ENCODE measurements around the gene ELMO1. TPM values are rescaled to one million over a fixed set of nuclear protein-coding genes. Genes with fewer than 3 reads are reported as not detected.

ELMO1 gene
- total and polyA plus RNA-seq, 2 of the 13 experiments (the other 11 are each of a cell fraction or from before 2014, with no cell fraction given): 0.11 to 0.17 TPM

DNA sequence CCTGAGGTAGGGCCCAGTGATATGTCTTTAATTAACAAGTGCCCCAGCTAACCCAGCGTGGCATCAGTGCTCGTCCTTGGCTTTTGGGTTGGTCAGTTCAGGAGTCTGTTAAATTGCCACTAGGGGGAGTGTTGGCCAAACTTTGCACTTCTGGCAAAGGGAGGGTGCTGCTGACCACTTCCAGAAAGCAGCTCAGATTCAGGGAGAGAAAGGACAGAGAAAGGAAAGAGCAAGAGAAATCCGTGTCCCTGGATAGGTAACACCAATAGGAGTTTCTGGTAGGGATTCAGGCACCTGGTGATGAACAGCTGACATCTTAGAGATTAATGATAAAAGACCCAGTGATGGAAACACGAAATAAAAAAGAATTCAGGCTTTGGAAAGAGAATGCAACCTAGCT, 481.3 kb downstream of the ELMO1 start (continued):
- TF ChIP-seq, protein P1, sequence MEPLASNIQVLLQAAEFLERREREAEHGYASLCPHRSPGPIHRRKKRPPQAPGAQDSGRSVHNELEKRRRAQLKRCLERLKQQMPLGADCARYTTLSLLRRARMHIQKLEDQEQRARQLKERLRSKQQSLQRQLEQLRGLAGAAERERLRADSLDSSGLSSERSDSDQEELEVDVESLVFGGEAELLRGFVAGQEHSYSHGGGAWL (CRISPR knock-in tag; IDR thresholded peaks at IDR 0.05): no peak
- TF ChIP-seq SMC3 (IDR thresholded peaks at IDR 0.05; ENCODE audit: low read length): peak; percentile 99
- TF ChIP-seq, protein P2, sequence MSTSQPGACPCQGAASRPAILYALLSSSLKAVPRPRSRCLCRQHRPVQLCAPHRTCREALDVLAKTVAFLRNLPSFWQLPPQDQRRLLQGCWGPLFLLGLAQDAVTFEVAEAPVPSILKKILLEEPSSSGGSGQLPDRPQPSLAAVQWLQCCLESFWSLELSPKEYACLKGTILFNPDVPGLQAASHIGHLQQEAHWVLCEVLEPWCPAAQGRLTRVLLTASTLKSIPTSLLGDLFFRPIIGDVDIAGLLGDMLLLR (CRISPR knock-in tag; IDR thresholded peaks at IDR 0.05): no peak
- no peak for TF ChIP-seq PHF21A (CRISPR knock-in tag; IDR thresholded peaks at IDR 0.05)
- TF ChIP-seq HOXA5 (CRISPR knock-in tag; IDR thresholded peaks at IDR 0.05): 0 out of 2 replicates have a peak, but pooled peaks have one; percentile 54
- 0 out of 2 replicates have a peak, but pooled peaks have one; percentile 33 for TF ChIP-seq POGZ (CRISPR knock-in tag; IDR thresholded peaks at IDR 0.05)
- TF ChIP-seq, protein P3, sequence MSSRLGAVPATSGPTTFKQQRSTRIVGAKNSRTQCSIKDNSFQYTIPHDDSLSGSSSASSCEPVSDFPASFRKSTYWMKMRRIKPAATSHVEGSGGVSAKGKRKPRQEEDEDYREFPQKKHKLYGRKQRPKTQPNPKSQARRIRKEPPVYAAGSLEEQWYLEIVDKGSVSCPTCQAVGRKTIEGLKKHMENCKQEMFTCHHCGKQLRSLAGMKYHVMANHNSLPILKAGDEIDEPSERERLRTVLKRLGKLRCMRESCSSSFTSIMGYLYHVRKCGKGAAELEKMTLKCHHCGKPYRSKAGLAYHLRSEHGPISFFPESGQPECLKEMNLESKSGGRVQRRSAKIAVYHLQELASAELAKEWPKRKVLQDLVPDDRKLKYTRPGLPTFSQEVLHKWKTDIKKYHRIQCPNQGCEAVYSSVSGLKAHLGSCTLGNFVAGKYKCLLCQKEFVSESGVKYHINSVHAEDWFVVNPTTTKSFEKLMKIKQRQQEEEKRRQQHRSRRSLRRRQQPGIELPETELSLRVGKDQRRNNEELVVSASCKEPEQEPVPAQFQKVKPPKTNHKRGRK (CRISPR knock-in tag; IDR thresholded peaks at IDR 0.05): no peak
- no peak for TF ChIP-seq SYNCRIP (IDR thresholded peaks at IDR 0.05; ENCODE audit: insufficient read depth, low read depth, low read length)
- TF ChIP-seq, protein P4, sequence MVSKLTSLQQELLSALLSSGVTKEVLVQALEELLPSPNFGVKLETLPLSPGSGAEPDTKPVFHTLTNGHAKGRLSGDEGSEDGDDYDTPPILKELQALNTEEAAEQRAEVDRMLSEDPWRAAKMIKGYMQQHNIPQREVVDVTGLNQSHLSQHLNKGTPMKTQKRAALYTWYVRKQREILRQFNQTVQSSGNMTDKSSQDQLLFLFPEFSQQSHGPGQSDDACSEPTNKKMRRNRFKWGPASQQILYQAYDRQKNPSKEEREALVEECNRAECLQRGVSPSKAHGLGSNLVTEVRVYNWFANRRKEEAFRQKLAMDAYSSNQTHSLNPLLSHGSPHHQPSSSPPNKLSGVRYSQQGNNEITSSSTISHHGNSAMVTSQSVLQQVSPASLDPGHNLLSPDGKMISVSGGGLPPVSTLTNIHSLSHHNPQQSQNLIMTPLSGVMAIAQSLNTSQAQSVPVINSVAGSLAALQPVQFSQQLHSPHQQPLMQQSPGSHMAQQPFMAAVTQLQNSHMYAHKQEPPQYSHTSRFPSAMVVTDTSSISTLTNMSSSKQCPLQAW (CRISPR knock-in tag; IDR thresholded peaks at IDR 0.05): no peak; the same call in 1 of the 2 replicates
- no peak for TF ChIP-seq NCOR1 (IDR thresholded peaks at IDR 0.05; ENCODE audit: borderline replicate concordance, low read length)
- no peak for TF ChIP-seq NCOA5 (CRISPR knock-in tag; IDR thresholded peaks at IDR 0.05)
- TF ChIP-seq, protein P5, sequence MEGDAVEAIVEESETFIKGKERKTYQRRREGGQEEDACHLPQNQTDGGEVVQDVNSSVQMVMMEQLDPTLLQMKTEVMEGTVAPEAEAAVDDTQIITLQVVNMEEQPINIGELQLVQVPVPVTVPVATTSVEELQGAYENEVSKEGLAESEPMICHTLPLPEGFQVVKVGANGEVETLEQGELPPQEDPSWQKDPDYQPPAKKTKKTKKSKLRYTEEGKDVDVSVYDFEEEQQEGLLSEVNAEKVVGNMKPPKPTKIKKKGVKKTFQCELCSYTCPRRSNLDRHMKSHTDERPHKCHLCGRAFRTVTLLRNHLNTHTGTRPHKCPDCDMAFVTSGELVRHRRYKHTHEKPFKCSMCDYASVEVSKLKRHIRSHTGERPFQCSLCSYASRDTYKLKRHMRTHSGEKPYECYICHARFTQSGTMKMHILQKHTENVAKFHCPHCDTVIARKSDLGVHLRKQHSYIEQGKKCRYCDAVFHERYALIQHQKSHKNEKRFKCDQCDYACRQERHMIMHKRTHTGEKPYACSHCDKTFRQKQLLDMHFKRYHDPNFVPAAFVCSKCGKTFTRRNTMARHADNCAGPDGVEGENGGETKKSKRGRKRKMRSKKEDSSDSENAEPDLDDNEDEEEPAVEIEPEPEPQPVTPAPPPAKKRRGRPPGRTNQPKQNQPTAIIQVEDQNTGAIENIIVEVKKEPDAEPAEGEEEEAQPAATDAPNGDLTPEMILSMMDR (CRISPR knock-in tag; IDR thresholded peaks at IDR 0.05): peak; percentile 90
- no peak for TF ChIP-seq ASH2L (IDR thresholded peaks at IDR 0.05; ENCODE audit: insufficient read length, low read depth, low read length)
- TF ChIP-seq, protein P6, sequence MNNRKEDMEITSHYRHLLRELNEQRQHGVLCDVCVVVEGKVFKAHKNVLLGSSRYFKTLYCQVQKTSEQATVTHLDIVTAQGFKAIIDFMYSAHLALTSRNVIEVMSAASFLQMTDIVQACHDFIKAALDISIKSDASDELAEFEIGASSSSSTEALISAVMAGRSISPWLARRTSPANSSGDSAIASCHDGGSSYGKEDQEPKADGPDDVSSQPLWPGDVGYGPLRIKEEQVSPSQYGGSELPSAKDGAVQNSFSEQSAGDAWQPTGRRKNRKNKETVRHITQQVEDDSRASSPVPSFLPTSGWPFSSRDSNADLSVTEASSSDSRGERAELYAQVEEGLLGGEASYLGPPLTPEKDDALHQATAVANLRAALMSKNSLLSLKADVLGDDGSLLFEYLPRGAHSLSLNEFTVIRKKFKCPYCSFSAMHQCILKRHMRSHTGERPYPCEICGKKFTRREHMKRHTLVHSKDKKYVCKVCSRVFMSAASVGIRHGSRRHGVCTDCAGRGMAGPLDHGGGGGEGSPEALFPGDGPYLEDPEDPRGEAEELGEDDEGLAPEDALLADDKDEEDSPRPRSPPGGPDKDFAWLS (CRISPR knock-in tag; IDR thresholded peaks at IDR 0.05; ENCODE audit: borderline replicate concordance): no peak
- peak; percentile 58; the same call in 1 of the 2 replicates for TF ChIP-seq BRCA1 (CRISPR knock-in tag; IDR thresholded peaks at IDR 0.05)
- 0 out of 2 replicates have a peak, but pooled peaks have one; percentile 29 for TF ChIP-seq IRF2 (CRISPR knock-in tag; IDR thresholded peaks at IDR 0.05)
- no peak for TF ChIP-seq ZNF598 (CRISPR knock-in tag; IDR thresholded peaks at IDR 0.05; ENCODE audit: borderline replicate concordance)
- 0 out of 2 replicates have a peak, but pooled peaks have one; percentile 40 for TF ChIP-seq ZFP90 (CRISPR knock-in tag; IDR thresholded peaks at IDR 0.05; ENCODE audit: borderline replicate concordance)
- TF ChIP-seq TEAD3 (CRISPR knock-in tag; optimal IDR thresholded peaks at IDR 0.05; ENCODE audit: borderline replicate concordance): peak; percentile 59
- peak; percentile 64 for TF ChIP-seq MED1 (CRISPR knock-in tag; IDR thresholded peaks at IDR 0.05)
- no peak for TF ChIP-seq ZNF329 (CRISPR knock-in tag; IDR thresholded peaks at IDR 0.05; ENCODE audit: low read depth)
- 0 out of 2 replicates have a peak, but pooled peaks have one; percentile 23 for TF ChIP-seq FOXK1 (CRISPR knock-in tag; IDR thresholded peaks at IDR 0.05; ENCODE audit: borderline replicate concordance, low read depth)

Data from HepG2 (cell line).